HEK293 (cell line): Measurements from ENCODE around the gene SSU72.

ENCODE experiments used
- GLI4 ChIP-seq: fragments of 450-650 bp; formaldehyde crosslinking; IDR thresholded peaks from 2 replicates; pipeline ENCODE4 v1.5.1; 2016; ENCODE audit warnings: missing biosample characterization, missing genetic modification characterization
- KLF1 ChIP-seq: fragments of 450-650 bp; formaldehyde crosslinking; IDR thresholded peaks from 2 replicates; pipeline ENCODE4 v1.5.1; 2016; ENCODE audit warnings: missing biosample characterization, missing genetic modification characterization
- TRIM28 ChIP-seq: IDR thresholded peaks from 2 replicates; pipeline ENCODE4 v1.6.1; 2011; ENCODE audit warnings: low read length, control low read depth, borderline replicate concordance
- ZFP3 ChIP-seq: fragments of 450-650 bp; formaldehyde crosslinking; IDR thresholded peaks from 2 replicates; pipeline ENCODE4 v1.5.1; 2016; ENCODE audit warnings: low read depth, missing biosample characterization, missing genetic modification characterization
- ZFP69B ChIP-seq: fragments of 450-650 bp; formaldehyde crosslinking; IDR thresholded peaks from 2 replicates; pipeline ENCODE4 v1.5.1; 2016; ENCODE audit warnings: missing biosample characterization, missing genetic modification characterization
- ZNF239 ChIP-seq: fragments of 450-650 bp; formaldehyde crosslinking; IDR thresholded peaks from 2 replicates; pipeline ENCODE4 v1.5.1; 2016; ENCODE audit warnings: missing biosample characterization, missing genetic modification characterization
- ZNF658 ChIP-seq: fragments of 450-650 bp; formaldehyde crosslinking; IDR thresholded peaks from 2 replicates; pipeline ENCODE4; 2016; ENCODE audit warnings: missing biosample characterization, missing genetic modification characterization
- TF ChIP-seq, protein P1 (sequence below): fragments of 450-650 bp; formaldehyde crosslinking; IDR thresholded peaks from 2 replicates; pipeline ENCODE4 v1.5.1; 2016; ENCODE audit warnings: missing biosample characterization, missing genetic modification characterization

DNA sequence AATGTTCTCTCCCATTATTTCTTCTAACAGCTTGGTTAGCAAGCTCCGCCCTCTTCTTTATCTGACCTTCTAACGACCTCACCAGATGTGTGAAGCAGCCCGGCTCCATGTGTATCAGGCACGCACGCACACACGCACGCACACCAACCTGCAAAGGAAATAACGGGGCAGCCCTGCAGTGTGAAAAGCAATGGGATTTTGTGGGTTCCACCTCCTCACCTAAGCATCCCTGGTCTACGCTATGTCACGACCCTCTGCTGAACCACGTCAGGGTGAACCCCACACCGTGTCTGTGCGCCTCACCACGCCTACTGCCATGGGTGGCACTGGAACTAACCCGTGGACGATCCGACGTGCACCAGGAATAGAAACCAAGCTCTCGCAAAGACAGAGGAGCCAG lies 10.4 kb downstream of the SSU72 start:
- TF ChIP-seq TRIM28: no peak
- TF ChIP-seq, protein P1, sequence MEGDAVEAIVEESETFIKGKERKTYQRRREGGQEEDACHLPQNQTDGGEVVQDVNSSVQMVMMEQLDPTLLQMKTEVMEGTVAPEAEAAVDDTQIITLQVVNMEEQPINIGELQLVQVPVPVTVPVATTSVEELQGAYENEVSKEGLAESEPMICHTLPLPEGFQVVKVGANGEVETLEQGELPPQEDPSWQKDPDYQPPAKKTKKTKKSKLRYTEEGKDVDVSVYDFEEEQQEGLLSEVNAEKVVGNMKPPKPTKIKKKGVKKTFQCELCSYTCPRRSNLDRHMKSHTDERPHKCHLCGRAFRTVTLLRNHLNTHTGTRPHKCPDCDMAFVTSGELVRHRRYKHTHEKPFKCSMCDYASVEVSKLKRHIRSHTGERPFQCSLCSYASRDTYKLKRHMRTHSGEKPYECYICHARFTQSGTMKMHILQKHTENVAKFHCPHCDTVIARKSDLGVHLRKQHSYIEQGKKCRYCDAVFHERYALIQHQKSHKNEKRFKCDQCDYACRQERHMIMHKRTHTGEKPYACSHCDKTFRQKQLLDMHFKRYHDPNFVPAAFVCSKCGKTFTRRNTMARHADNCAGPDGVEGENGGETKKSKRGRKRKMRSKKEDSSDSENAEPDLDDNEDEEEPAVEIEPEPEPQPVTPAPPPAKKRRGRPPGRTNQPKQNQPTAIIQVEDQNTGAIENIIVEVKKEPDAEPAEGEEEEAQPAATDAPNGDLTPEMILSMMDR (tag by site-specific recombination): no peak
- no peak for TF ChIP-seq KLF1
- TF ChIP-seq ZNF658 (tag by site-specific recombination): no peak
- TF ChIP-seq ZFP69B (tag by site-specific recombination): no peak
- no peak for TF ChIP-seq GLI4 (tag by site-specific recombination)
- no peak for TF ChIP-seq ZFP3
- no peak for TF ChIP-seq ZNF239 (tag by site-specific recombination)
